GM23248 (cell line): ENCODE data around the gene TRIP6.

Experiments
- EZH2 ChIP-seq: fragments of 200-600 bp; sonication (generic); IDR thresholded peaks from 2 replicates; pipeline ENCODE4 v1.6.1; 2018; ENCODE audit warnings: antibody characterized with exemption, mild to moderate bottlenecking; ENCODE audit not compliant: insufficient read depth, poor library complexity, severe bottlenecking
- EZH2phosphoT487 ChIP-seq: fragments of 200-600 bp; sonication (generic); IDR thresholded peaks from 2 replicates; pipeline ENCODE4 v1.6.1; 2018; ENCODE audit warnings: antibody characterized with exemption, moderate library complexity, mild to moderate bottlenecking, low read depth; ENCODE audit not compliant: insufficient read depth

- TF ChIP-seq EZH2 (no peak), EZH2phosphoT487 (no peak)
Measured at GRCh38 chr7:100840470-100841100, 26.6 kb upstream of the TRIP6 start.
